Measurements from ENCODE around the gene KCNIP1. TPM values are rescaled to one million over a fixed set of nuclear protein-coding genes. Genes with fewer than 3 reads are reported as not detected.

The KCNIP1 gene
- total RNA-seq, 1 donor from 2014 or later, result 12.6 TPM

DNA sequence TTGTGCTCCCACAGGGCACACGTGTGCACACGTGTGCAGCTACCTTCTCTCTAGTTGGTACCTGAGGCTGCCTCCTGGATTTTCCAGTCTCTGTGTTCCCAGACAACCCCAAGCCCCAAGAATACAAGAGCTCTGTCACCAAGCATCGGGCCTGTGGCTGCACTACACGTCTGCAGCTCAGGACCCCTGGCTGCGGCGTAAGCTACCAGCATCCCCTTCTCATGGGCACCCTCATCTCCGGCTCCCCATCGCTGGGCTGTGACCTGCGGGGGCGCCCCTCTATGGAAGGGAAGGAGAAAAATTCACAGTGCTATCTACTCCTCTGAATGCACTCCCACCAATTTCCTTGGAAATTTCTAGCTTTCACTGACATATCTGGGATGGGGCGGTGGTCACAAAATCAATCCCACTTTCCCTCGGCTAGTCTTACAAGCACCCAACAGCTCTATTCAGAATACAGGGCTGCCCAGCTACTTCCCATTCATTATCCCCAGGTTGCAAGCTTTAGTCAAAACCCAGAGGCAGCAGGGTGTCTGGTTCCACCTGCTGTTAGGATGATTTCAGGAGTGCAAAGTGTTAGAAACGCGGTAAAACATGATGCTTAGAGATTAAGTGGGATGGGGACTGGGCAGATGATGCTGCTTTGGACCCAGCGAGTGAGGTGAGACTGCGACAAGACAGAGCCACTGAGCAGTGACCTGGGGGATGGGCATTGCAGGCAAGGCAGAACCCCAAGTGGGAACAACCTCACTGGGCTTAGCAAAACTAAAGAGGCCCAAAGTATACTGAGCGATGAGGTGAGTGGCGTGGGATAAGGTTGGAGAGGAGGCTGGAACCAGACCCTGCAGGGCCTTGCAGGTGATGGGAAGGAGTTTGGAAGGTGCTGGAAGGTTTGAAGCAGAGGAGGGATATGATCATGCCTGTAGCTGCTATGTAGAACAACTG is 121.7 kb downstream of the KCNIP1 start:
- TF ChIP-seq, protein P1, sequence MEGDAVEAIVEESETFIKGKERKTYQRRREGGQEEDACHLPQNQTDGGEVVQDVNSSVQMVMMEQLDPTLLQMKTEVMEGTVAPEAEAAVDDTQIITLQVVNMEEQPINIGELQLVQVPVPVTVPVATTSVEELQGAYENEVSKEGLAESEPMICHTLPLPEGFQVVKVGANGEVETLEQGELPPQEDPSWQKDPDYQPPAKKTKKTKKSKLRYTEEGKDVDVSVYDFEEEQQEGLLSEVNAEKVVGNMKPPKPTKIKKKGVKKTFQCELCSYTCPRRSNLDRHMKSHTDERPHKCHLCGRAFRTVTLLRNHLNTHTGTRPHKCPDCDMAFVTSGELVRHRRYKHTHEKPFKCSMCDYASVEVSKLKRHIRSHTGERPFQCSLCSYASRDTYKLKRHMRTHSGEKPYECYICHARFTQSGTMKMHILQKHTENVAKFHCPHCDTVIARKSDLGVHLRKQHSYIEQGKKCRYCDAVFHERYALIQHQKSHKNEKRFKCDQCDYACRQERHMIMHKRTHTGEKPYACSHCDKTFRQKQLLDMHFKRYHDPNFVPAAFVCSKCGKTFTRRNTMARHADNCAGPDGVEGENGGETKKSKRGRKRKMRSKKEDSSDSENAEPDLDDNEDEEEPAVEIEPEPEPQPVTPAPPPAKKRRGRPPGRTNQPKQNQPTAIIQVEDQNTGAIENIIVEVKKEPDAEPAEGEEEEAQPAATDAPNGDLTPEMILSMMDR (IDR thresholded peaks at IDR 0.05), result no peak
- DNase-seq (ENCODE audit: extremely low spot score, unreplicated experiment), result no peak
- H3K27me3 Mint-ChIP-seq (ENCODE audit: unreplicated experiment), result no peaks in the 10 kb centered on the region
- no peaks in the 10 kb centered on the region for H3K36me3 Mint-ChIP-seq (ENCODE audit: unreplicated experiment)
- no peaks in the 10 kb centered on the region for H3K4me1 Mint-ChIP-seq (ENCODE audit: unreplicated experiment)
- no peak overlapping the region for H3K4me3 Mint-ChIP-seq (ENCODE audit: unreplicated experiment)
- H3K9me3 Mint-ChIP-seq (ENCODE audit: unreplicated experiment), result no peaks in the 10 kb centered on the region
- H3K27ac Mint-ChIP-seq (ENCODE audit: unreplicated experiment), result no peak overlapping the region

DNA sequence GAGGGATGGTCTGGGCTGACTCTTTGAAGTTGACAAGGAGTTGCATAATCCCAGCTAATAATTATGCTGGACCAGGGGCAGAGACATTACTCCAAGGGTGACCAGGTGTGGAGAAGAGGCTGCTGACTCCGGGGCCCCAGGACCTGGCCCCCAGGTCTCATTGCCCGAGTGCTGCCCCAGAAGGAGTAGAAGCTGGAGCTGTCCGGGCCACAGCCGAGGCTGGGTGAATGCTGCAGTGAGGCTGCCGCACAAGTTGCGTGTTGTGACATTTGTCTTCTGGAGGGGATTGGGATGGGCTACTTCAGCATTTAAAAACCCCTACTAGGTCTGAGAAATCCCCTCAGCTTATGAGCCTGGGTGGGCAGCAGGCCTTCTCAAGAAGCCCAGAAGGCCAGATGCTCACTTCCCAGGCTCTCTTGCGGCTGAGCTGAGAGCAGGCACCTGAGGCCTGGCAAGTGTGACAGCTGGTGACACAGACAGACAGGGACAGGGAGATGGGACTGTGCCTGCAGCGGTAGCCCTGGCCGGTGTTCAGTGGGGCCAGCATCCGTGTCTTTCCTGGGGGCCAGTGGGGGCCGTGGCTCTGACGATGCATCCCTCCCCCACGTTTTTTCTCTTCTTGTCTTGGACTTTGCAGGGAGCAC is 122.8 kb downstream of the KCNIP1 start:
- TF ChIP-seq, protein P1 (IDR thresholded peaks at IDR 0.05), result no peak
- no peak for DNase-seq (ENCODE audit: extremely low spot score, unreplicated experiment)
- Mint-ChIP-seq H3K27ac (ENCODE audit: unreplicated experiment) (no peak overlapping the region), H3K27me3 (ENCODE audit: unreplicated experiment) (no peaks in the 10 kb centered on the region), H3K9me3 (ENCODE audit: unreplicated experiment) (no peaks in the 10 kb centered on the region), H3K4me3 (ENCODE audit: unreplicated experiment) (no peak overlapping the region), H3K36me3 (ENCODE audit: unreplicated experiment) (no peaks in the 10 kb centered on the region), H3K4me1 (ENCODE audit: unreplicated experiment) (peaks cover 4% of the 10 kb centered on the region)

DNA sequence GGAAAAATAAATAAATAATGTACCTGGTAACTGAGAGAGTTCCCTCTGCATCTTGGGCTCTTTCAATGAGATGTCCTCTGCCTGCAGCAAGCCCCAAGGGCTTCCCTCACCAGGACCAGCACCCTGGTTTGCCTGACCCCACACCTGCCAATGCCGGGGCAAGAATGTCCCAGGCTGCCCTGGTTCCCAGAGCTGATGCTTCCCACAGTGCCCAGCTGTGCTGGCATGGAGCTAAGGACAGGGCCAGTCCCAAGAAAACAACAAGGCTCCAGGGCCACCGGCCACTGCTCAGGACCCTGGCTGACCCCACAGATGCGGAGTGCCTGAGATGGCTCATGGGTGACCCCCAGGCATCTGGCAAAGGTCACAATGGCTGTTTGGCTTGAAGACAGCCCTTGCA is 123.5 kb downstream of the KCNIP1 start:
- H3K27me3 Mint-ChIP-seq (ENCODE audit: unreplicated experiment), result no peaks in the 10 kb centered on the region
- no peaks in the 10 kb centered on the region for H3K36me3 Mint-ChIP-seq (ENCODE audit: unreplicated experiment)
- no peak overlapping the region for H3K27ac Mint-ChIP-seq (ENCODE audit: unreplicated experiment)
- H3K4me1 Mint-ChIP-seq (ENCODE audit: unreplicated experiment), result peaks cover 11% of the 10 kb centered on the region
- H3K4me3 Mint-ChIP-seq (ENCODE audit: unreplicated experiment), result no peak overlapping the region
- TF ChIP-seq, protein P1 (IDR thresholded peaks at IDR 0.05), result no peak
- no peaks in the 10 kb centered on the region for H3K9me3 Mint-ChIP-seq (ENCODE audit: unreplicated experiment)
- no peak for DNase-seq (ENCODE audit: extremely low spot score, unreplicated experiment)

DNA sequence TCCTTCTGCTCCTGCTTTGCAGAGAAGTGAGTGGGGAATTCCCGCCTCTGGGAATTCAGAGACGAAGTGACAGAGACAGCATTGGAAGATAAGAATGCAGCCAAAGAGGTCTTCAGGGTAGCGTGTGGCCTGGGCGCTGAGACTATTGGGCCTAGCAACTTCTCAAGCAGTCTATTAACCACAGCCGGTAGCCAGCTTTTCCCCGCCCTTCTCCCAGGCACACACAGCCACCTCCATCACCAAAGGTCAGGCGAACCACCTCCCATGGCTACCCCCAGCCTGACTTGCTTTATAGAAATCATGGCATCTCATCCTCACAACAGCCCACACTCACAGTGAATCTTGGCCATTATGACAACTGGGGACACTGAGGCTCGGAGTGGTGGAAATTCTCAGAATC is 124.2 kb downstream of the KCNIP1 start:
- Mint-ChIP-seq H3K36me3 (ENCODE audit: unreplicated experiment) (no peaks in the 10 kb centered on the region), H3K27ac (ENCODE audit: unreplicated experiment) (no peak overlapping the region), H3K9me3 (ENCODE audit: unreplicated experiment) (no peaks in the 10 kb centered on the region), H3K4me3 (ENCODE audit: unreplicated experiment) (no peak overlapping the region), H3K4me1 (ENCODE audit: unreplicated experiment) (peaks cover 18% of the 10 kb centered on the region), H3K27me3 (ENCODE audit: unreplicated experiment) (no peaks in the 10 kb centered on the region)
- TF ChIP-seq, protein P1 (IDR thresholded peaks at IDR 0.05), result no peak
- DNase-seq (ENCODE audit: extremely low spot score, unreplicated experiment), result no peak

Data from osteocyte (in vitro differentiated cells).